Measurements from ENCODE around the gene FBXW4. TPM values are rescaled to one million over a fixed set of nuclear protein-coding genes. Genes with fewer than 3 reads are reported as not detected.
"Not testable (repeated sequence)": the region's sequence is repeated elsewhere in the genome, so short reads cannot be mapped to it uniquely, and the experiment has no call there.

The FBXW4 gene
- total RNA-seq, 1 experiment from 2014 or later: 15.7 TPM

DNA sequence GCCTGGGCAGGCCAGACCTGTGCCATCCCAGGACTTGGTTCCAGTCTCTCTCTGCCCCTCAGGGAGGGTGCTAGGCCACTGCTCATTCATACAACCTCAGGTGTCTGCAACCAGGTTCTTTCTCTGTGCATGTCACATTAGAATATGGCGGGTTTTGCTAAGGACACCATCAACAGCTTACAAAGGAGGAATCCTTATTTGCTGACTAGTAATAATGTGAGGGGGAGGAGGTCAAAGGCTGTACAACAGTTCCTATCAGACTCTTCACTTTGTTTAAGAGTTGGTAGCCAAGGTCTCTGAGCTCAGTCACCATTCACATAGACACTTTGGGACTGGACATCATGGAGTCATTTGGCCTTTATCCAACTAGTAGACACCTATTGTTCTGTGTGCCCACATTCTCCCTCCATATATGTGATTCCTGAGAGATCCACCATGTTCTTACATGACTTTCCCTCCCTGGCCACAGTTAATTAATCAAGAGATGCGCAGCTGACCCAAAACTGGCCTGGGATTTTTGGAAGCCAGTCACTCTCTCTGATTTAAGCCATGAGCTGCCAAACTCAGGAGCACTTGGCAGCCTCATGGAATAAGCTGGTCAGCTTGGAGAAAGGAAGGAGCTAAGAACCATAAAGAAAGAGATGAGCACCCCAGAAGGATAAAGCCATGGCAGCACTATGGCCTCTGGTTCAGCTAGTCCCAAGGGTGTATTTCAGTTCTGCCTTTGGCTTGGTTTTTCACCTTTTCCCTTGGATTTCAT is 55.6 kb downstream of the FBXW4 start:
- Mint-ChIP-seq H3K9me3 (ENCODE audit: low read depth, unreplicated experiment) (no peaks in the 10 kb centered on the region), H3K27ac (ENCODE audit: unreplicated experiment) (no peak overlapping the region), H3K4me3 (ENCODE audit: low read depth, unreplicated experiment) (no peak overlapping the region), H3K36me3 (ENCODE audit: insufficient read depth, unreplicated experiment) (no peaks in the 10 kb centered on the region), H3K4me1 (ENCODE audit: low read depth, unreplicated experiment) (no peaks in the 10 kb centered on the region), H3K27me3 (ENCODE audit: unreplicated experiment) (no peaks in the 10 kb centered on the region)
- CTCF ChIA-PET: no interaction called here
- no peak for DNase-seq
- TF ChIP-seq, protein P1, sequence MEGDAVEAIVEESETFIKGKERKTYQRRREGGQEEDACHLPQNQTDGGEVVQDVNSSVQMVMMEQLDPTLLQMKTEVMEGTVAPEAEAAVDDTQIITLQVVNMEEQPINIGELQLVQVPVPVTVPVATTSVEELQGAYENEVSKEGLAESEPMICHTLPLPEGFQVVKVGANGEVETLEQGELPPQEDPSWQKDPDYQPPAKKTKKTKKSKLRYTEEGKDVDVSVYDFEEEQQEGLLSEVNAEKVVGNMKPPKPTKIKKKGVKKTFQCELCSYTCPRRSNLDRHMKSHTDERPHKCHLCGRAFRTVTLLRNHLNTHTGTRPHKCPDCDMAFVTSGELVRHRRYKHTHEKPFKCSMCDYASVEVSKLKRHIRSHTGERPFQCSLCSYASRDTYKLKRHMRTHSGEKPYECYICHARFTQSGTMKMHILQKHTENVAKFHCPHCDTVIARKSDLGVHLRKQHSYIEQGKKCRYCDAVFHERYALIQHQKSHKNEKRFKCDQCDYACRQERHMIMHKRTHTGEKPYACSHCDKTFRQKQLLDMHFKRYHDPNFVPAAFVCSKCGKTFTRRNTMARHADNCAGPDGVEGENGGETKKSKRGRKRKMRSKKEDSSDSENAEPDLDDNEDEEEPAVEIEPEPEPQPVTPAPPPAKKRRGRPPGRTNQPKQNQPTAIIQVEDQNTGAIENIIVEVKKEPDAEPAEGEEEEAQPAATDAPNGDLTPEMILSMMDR (IDR thresholded peaks at IDR 0.05; ENCODE audit: unreplicated experiment): no peak
- intact Hi-C loops (cut with micrococcal nuclease; ENCODE audit: unreplicated experiment): no loop called here
- no TSS peak for BruUV-seq (replicated peaks)

DNA sequence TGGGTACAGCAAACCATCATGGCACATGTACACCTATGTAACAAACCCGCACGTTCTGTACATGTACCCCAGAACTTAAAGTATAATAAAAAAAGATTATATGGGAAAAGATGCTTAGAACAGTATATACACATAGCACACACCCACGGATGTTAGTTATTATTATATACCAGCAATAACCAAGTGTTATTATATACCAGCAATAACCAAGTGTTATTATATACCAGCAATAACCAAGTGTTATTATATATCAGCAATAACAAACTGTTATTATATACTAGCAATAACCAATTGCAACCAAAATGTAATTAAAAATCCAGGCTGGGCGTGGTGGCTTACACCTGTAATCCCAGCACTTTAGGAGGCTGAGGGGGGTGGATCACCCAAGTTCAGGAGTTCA is 61.5 kb downstream of the FBXW4 start:
- H3K9me3 Mint-ChIP-seq (ENCODE audit: low read depth, unreplicated experiment): not testable (repeated sequence)

DNA sequence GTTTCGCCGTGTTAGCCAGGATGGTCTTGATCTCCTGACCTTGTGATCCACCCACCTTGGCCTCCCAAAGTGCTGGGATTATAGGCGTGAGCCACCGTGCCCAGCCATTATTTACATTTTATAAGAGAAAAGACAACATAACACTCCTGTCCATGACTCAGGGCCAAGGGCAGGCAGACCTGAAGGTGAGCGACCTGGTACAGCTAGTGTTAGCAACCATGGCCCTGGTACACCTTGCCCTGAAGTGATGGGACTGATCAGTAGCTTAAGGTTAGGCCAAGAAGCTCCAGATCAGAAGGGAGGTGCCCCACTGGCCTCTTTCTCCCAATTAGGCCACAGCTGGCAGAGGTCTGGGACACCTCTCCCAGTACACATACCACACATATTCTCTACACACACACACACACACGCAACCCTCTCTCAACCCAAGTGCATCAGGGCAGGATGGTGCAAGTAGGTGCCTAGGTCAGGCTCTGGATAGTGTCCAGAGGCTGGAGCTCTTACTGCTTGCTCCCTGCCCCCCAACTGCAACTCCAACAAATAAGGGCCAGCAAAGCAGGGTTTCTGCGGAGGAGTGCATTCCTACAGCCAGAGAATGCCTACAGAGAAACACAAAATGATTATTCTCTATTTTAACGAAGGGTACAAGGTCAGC is 63.0 kb downstream of the FBXW4 start:
- Mint-ChIP-seq H3K9me3 (ENCODE audit: low read depth, unreplicated experiment) (no peaks in the 10 kb centered on the region), H3K36me3 (ENCODE audit: insufficient read depth, unreplicated experiment) (no peaks in the 10 kb centered on the region), H3K27ac (ENCODE audit: unreplicated experiment) (no peak overlapping the region), H3K27me3 (ENCODE audit: unreplicated experiment) (no peaks in the 10 kb centered on the region), H3K4me3 (ENCODE audit: low read depth, unreplicated experiment) (no peak overlapping the region), H3K4me1 (ENCODE audit: low read depth, unreplicated experiment) (no peaks in the 10 kb centered on the region)
- intact Hi-C loops (cut with micrococcal nuclease; ENCODE audit: unreplicated experiment): no loop called here
- BruUV-seq (replicated peaks): no TSS peak
- TF ChIP-seq, protein P1 (IDR thresholded peaks at IDR 0.05; ENCODE audit: unreplicated experiment): no peak
- no peak for DNase-seq
- CTCF ChIA-PET: no interaction called here

More for the DNA sequence above, 61.5 kb downstream of the FBXW4 start:
- intact Hi-C loops (cut with micrococcal nuclease; ENCODE audit: unreplicated experiment); H3K4me3 Mint-ChIP-seq (ENCODE audit: low read depth, unreplicated experiment); H3K4me1 Mint-ChIP-seq (ENCODE audit: low read depth, unreplicated experiment); DNase-seq; CTCF ChIA-PET; H3K27ac Mint-ChIP-seq (ENCODE audit: unreplicated experiment); H3K27me3 Mint-ChIP-seq (ENCODE audit: unreplicated experiment); H3K36me3 Mint-ChIP-seq (ENCODE audit: insufficient read depth, unreplicated experiment); BruUV-seq (replicated peaks): not testable (repeated sequence)

DNA sequence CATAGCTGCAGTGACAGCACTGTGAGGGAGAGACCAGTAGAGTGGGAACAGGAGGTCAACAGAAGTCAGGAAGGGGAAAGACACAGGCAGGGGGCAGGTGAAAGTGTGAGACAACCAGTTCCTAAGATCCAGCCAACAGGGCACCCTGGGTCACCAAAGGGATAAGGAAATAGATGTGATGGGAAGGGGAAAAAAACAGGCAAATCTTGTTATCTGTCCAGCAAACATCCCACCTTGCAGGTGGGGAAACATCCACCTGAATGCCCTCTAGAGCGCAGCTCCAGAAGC is 64.4 kb downstream of the FBXW4 start:
- no peaks in the 10 kb centered on the region for H3K4me1 Mint-ChIP-seq (ENCODE audit: low read depth, unreplicated experiment)

More for the DNA sequence above, 64.4 kb downstream of the FBXW4 start:
- intact Hi-C loops (cut with micrococcal nuclease; ENCODE audit: unreplicated experiment): no loop called here
- Mint-ChIP-seq H3K27ac (ENCODE audit: unreplicated experiment) (no peak overlapping the region), H3K9me3 (ENCODE audit: low read depth, unreplicated experiment) (no peaks in the 10 kb centered on the region), H3K27me3 (ENCODE audit: unreplicated experiment) (no peaks in the 10 kb centered on the region), H3K4me3 (ENCODE audit: low read depth, unreplicated experiment) (no peak overlapping the region), H3K36me3 (ENCODE audit: insufficient read depth, unreplicated experiment) (no peaks in the 10 kb centered on the region)
- CTCF ChIA-PET: interaction anchor here (0.6 kb wide), 1 partner anchor 213 kb away, joined by 7 read pairs; the partner anchor contains the start of gene KCNIP2
- no peak for DNase-seq
- TF ChIP-seq, protein P1 (IDR thresholded peaks at IDR 0.05; ENCODE audit: unreplicated experiment): no peak
- no TSS peak for BruUV-seq (replicated peaks)
